22Rv1 (cell line): ENCODE measurements around the gene SLC39A8.
"Not testable (repeated sequence)": the region's sequence is repeated elsewhere in the genome, so short reads cannot be mapped to it uniquely, and the experiment has no call there.

Experiments used
- H3K27ac ChIP-seq: fragments of 450-650 bp; 2 replicates; pipeline ENCODE4 v1.5.1; 2017
- ZFX ChIP-seq: fragments of 450-650 bp; IDR thresholded peaks from 2 replicates; pipeline ENCODE4 v1.6.1; 2017; ENCODE audit warnings: antibody characterized with exemption, borderline replicate concordance
- TF ChIP-seq, protein P1 (sequence below): fragments of 450-650 bp; IDR thresholded peaks from 2 replicates; pipeline ENCODE4 v1.5.1; 2017; ENCODE audit warnings: mild to moderate bottlenecking

Gene SLC39A8

DNA sequence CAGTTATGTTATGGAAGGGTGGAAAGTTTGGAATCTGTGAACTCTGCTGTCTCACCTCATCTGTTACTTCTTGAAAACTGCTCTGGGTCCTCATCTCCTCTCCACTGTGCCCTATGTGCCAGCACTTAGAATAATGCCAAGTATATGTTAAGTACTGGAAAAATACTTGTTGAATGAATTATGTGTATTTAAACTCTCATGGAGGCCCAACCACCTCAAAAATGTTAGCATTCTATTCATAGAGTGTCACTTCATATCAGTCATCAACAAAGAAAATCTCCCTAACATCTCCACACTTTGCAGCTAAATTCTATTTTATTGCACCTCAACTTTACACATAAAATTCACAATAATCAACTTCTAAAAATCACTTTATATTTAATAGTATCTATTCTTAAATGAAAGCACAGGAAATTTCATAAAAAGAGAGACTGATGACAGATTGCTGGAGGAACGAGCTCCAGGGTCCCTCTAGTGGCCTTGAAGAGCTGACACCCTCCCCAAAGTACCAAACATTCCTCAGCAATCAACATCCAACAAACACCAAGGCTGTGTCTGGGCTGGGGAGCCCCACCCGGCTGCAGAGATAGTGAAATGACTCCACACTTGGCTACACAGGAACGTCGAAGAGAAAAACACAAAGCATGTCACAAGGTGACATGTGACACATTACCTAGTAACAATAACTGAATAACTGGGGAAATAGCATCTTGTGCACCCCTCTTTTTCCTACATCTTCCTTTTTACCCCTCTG, 45.8 kb downstream of the SLC39A8 start:
- TF ChIP-seq, protein P1, sequence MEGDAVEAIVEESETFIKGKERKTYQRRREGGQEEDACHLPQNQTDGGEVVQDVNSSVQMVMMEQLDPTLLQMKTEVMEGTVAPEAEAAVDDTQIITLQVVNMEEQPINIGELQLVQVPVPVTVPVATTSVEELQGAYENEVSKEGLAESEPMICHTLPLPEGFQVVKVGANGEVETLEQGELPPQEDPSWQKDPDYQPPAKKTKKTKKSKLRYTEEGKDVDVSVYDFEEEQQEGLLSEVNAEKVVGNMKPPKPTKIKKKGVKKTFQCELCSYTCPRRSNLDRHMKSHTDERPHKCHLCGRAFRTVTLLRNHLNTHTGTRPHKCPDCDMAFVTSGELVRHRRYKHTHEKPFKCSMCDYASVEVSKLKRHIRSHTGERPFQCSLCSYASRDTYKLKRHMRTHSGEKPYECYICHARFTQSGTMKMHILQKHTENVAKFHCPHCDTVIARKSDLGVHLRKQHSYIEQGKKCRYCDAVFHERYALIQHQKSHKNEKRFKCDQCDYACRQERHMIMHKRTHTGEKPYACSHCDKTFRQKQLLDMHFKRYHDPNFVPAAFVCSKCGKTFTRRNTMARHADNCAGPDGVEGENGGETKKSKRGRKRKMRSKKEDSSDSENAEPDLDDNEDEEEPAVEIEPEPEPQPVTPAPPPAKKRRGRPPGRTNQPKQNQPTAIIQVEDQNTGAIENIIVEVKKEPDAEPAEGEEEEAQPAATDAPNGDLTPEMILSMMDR, result peak; percentile 87
- TF ChIP-seq ZFX, result no peak
- H3K27ac ChIP-seq, result no peak overlapping the region

DNA sequence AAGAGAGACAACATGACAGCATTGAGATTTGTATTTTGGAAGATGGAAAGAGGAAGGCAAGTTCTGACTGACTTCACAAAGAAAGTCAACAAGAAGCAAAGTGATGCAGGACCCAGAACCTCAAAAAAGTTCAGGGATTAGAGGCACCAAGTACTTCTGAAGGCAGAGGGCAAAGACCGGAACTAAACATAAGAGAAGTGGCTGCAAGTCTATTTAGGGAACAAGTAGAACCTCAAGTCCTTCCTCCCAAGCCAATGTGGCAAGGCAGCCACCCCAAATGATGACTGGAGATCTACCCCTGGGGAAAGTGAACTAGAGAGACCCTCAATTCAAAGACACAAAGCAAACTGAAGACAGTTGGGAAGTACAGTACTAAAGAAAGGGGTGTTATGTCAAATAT, 46.6 kb downstream of the SLC39A8 start:
- 0 out of 2 replicates have a peak overlapping the region, but pooled peaks have one; percentile 10 for H3K27ac ChIP-seq
- TF ChIP-seq ZFX, result no peak
- TF ChIP-seq, protein P1, result no peak

DNA sequence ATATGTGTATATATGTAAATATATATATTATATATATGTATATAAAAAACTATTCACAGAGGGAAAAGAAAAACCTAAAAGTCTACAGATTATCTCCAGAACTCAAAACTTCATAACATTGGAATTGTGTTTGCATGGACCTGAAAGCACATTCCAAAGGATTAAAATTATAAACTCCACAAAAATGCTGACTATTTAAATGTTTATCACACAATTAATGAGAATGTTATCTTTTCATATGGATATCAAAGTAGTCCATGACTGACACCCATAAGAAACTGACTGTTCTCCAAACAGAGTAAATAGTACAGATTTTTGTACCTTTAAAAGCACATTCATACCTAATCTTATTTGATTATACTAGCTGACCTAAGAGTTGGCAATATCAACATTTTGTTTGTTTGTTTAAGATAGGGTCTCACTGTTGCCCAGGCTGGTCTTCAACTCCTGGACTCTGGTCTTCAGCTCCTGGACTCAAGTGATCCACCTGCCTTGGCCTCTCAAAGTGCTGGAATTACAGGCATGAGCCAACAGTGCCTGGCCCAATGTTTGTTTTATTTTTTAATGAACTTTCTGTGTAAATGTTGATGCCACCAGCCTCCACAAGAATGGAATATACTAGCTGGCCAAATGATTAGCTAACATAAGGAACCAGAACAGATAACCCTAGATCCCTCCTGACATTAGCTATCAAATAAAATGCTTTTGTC, 50.0 kb downstream of the SLC39A8 start:
- TF ChIP-seq, protein P1, result no peak
- TF ChIP-seq ZFX, result no peak
- peak overlapping the region; percentile 65 for H3K27ac ChIP-seq

DNA sequence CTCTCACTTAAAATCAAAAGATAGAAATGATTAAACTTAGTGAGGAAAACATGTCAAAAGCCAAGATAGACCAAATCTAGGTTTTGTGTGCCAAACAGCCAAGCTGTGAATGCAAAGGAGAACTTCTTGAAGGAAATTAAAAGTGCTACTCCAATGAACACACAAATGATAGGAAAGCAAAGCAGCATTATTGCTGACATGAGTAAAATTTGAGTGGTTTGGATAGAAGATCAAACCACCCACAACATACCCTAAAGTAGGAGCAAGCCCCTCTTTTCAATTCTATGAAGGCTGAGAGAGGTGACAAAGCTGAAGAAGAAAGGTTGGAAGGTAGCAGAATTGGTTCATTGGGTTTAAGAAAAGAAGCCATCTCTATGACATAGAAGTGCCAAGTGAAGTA, 56.8 kb downstream of the SLC39A8 start:
- no peak overlapping the region for H3K27ac ChIP-seq
- TF ChIP-seq, protein P1, result no peak
- no peak for TF ChIP-seq ZFX

DNA sequence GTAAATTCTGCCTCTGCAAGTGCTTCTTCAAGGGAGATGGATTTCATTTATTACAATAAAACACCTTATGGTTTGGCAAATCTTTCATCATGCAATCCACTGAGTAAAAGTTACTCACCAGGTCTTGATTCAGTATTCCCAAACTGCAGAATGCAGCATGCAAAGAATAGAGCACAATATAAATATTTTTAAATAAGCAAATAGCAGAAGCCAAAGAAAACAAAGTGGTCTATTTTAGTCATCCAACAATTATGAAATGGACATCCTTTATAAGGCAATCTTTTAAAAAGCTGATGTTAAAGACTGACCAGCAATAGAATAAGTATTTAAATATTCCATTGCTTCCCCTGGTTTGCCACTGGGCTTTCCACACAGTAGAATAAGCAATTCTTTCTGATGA, 59.5 kb downstream of the SLC39A8 start:
- no peak overlapping the region for H3K27ac ChIP-seq
- TF ChIP-seq, protein P1, result no peak
- TF ChIP-seq ZFX, result no peak

DNA sequence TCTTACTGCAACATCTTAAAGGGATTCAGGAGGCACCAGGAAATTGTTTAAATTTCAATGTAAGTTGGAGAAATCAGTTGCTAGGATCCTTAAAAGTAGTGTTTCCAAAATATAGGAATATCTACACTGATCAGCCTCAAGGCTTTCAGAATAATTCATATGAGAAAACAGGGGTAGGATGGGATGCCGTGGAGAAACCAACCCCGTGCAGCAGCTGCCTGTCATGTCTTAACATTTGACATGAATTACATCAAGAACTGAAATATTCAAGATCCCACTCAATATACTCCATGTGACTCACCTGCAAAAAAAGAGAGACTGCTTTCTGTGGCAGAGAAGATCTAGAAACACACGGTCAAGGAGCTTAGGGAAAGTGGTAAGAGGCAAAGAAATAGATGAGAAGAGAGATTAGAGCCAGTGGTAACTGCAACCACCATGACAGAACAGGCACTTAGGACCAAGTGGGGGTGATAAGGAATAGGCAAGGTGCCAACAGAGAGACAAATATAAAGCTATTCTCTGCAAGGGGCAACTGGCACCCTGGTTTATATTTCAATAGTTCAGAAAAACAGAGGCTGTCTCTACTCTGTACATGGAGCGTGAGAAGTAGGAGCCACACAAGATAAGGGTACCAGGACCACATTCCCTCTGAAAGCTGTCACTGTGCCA, 64.0 kb downstream of the SLC39A8 start:
- no peak overlapping the region for H3K27ac ChIP-seq
- TF ChIP-seq, protein P1, result no peak
- TF ChIP-seq ZFX, result no peak

DNA sequence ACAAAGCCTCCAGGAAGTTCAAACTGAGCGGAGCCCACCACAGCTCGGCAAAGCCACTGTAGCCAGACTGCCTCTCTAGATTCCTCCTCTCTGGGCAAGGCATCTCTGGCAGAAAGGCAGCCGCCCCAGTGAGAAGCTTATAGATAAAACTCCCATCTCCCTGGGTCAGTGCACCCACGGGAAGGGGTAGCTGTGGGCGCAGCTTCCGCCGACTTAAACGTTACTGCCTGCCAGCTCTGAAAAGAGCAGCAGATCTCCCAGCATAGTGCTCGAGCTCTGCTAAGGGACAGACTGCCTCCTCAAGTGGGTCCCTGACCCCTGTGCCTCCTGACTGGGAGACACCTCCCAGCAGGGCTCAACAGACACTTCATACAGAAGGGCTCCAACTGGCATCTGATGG, 72.0 kb downstream of the SLC39A8 start:
- not testable (repeated sequence) for H3K27ac ChIP-seq
